Stimulated activated naive CD8-positive, alpha-beta T cell treated with anti-CD3 and anti-CD28 coated beads, Interleukin-15, Interleukin-2, amounts not matched to agents 100 ng/mL and 50 ng/mL, for 24 hours (primary cell): Measurements from ENCODE around the gene VARS2.
"Not testable (repeated sequence)": the region's sequence is repeated elsewhere in the genome, so short reads cannot be mapped to it uniquely, and the experiment has no call there.

Source experiments
- H3K27ac Mint-ChIP-seq: one replicate; pipeline ENCODE4 v1.8.0; 2021; ENCODE audit warnings: mild to moderate bottlenecking, mixed read lengths
- H3K27me3 Mint-ChIP-seq: one replicate; pipeline ENCODE4 v1.8.0; 2021; ENCODE audit warnings: mixed read lengths
- H3K36me3 Mint-ChIP-seq: one replicate; pipeline ENCODE4 v1.8.0; 2021; ENCODE audit warnings: low read depth, mixed read lengths
- H3K4me1 Mint-ChIP-seq: one replicate; pipeline ENCODE4 v1.8.0; 2021; ENCODE audit warnings: low read depth, mixed read lengths
- H3K4me3 Mint-ChIP-seq: one replicate; pipeline ENCODE4 v1.8.0; 2021; ENCODE audit warnings: mild to moderate bottlenecking, mixed read lengths
- H3K9me3 Mint-ChIP-seq: one replicate; pipeline ENCODE4 v1.8.0; 2021; ENCODE audit warnings: mixed read lengths

Gene VARS2

GRCh38 chr6:30924040-30924627 is 10.1 kb downstream of the VARS2 start:
- H3K27me3 Mint-ChIP-seq, H3K27ac Mint-ChIP-seq: not testable (repeated sequence)
- peaks cover 74% of the 10 kb centered on the region for H3K36me3 Mint-ChIP-seq

GRCh38 chr6:30926644-30927043 is 12.6 kb downstream of the VARS2 start:
- H3K27ac Mint-ChIP-seq = no peak overlapping the region
- peaks cover 60% of the 10 kb centered on the region for H3K36me3 Mint-ChIP-seq
- H3K4me1 Mint-ChIP-seq = no peaks in the 10 kb centered on the region
- no peak overlapping the region for H3K4me3 Mint-ChIP-seq
- peaks cover 8% of the 10 kb centered on the region for H3K9me3 Mint-ChIP-seq
- H3K27me3 Mint-ChIP-seq = no peaks in the 10 kb centered on the region

More at GRCh38 chr6:30924040-30924627, 10.1 kb downstream of the VARS2 start:
- not testable (repeated sequence) for H3K9me3 Mint-ChIP-seq, H3K4me1 Mint-ChIP-seq, H3K4me3 Mint-ChIP-seq

GRCh38 chr6:30927080-30927479 is 13.0 kb downstream of the VARS2 start:
- H3K27ac Mint-ChIP-seq, H3K4me3 Mint-ChIP-seq, H3K4me1 Mint-ChIP-seq, H3K27me3 Mint-ChIP-seq, H3K9me3 Mint-ChIP-seq: not testable (repeated sequence)
- peaks cover 59% of the 10 kb centered on the region for H3K36me3 Mint-ChIP-seq

GRCh38 chr6:30928677-30929076 is 14.6 kb downstream of the VARS2 start:
- H3K36me3 Mint-ChIP-seq = peaks cover 43% of the 10 kb centered on the region
- H3K4me3 Mint-ChIP-seq = no peak overlapping the region
- no peaks in the 10 kb centered on the region for H3K27me3 Mint-ChIP-seq
- peaks cover 8% of the 10 kb centered on the region for H3K9me3 Mint-ChIP-seq
- H3K27ac Mint-ChIP-seq = no peak overlapping the region
- no peaks in the 10 kb centered on the region for H3K4me1 Mint-ChIP-seq

GRCh38 chr6:30930506-30930905 is 16.5 kb downstream of the VARS2 start:
- H3K9me3 Mint-ChIP-seq = peaks cover 8% of the 10 kb centered on the region
- H3K27ac Mint-ChIP-seq = no peak overlapping the region
- H3K27me3 Mint-ChIP-seq = no peaks in the 10 kb centered on the region
- peaks cover 30% of the 10 kb centered on the region for H3K36me3 Mint-ChIP-seq
- H3K4me1 Mint-ChIP-seq = no peaks in the 10 kb centered on the region
- no peak overlapping the region for H3K4me3 Mint-ChIP-seq

GRCh38 chr6:30931272-30931671 is 17.2 kb downstream of the VARS2 start:
- H3K27me3 Mint-ChIP-seq = no peaks in the 10 kb centered on the region
- H3K4me3 Mint-ChIP-seq = no peak overlapping the region
- H3K9me3 Mint-ChIP-seq = peaks cover 8% of the 10 kb centered on the region
- no peaks in the 10 kb centered on the region for H3K4me1 Mint-ChIP-seq
- peaks cover 27% of the 10 kb centered on the region for H3K36me3 Mint-ChIP-seq
- H3K27ac Mint-ChIP-seq = no peak overlapping the region

GRCh38 chr6:30931969-30932645 is 18.1 kb downstream of the VARS2 start, which contains the start of gene SFTA2:
SFTA2 (minus strand) TSS chr6:30932170; CDS start chr6:30932096, 74 bp downstream.
- H3K36me3 Mint-ChIP-seq = peaks cover 20% of the 10 kb centered on the region
- H3K27ac Mint-ChIP-seq = no peak within 1 kb of the TSS
- peaks cover 8% of the 10 kb centered on the region for H3K9me3 Mint-ChIP-seq
- no peak within 1 kb of the TSS for H3K4me3 Mint-ChIP-seq
- no peaks in the 10 kb centered on the region for H3K4me1 Mint-ChIP-seq
- no peaks in the 10 kb centered on the region for H3K27me3 Mint-ChIP-seq

- Mint-ChIP-seq H3K27me3 (no peaks in the 10 kb centered on the region), H3K9me3 (peaks cover 8% of the 10 kb centered on the region), H3K27ac (no peak overlapping the region), H3K4me1 (no peaks in the 10 kb centered on the region), H3K36me3 (peaks cover 14% of the 10 kb centered on the region), H3K4me3 (no peak overlapping the region)
Observed at GRCh38 chr6:30932665-30933365, 18.8 kb downstream of the VARS2 start.

- Mint-ChIP-seq H3K36me3 (no peaks in the 10 kb centered on the region), H3K4me1 (no peaks in the 10 kb centered on the region), H3K9me3 (no peaks in the 10 kb centered on the region), H3K27ac (no peak overlapping the region), H3K4me3 (no peak overlapping the region), H3K27me3 (peaks cover 12% of the 10 kb centered on the region)
Observed at GRCh38 chr6:30935018-30935417, 21.0 kb downstream of the VARS2 start.

- H3K4me3 Mint-ChIP-seq = no peak overlapping the region
- peaks cover 22% of the 10 kb centered on the region for H3K27me3 Mint-ChIP-seq
Observed at GRCh38 chr6:30937265-30937664, 23.2 kb downstream of the VARS2 start.

GRCh38 chr6:30938730-30939129 is 24.7 kb downstream of the VARS2 start:
- H3K4me1 Mint-ChIP-seq = no peaks in the 10 kb centered on the region
- H3K4me3 Mint-ChIP-seq = no peak overlapping the region
- no peak overlapping the region for H3K27ac Mint-ChIP-seq
- no peaks in the 10 kb centered on the region for H3K9me3 Mint-ChIP-seq
- H3K27me3 Mint-ChIP-seq = peaks cover 34% of the 10 kb centered on the region
- no peaks in the 10 kb centered on the region for H3K36me3 Mint-ChIP-seq

More at GRCh38 chr6:30937265-30937664, 23.2 kb downstream of the VARS2 start:
- Mint-ChIP-seq H3K9me3 (no peaks in the 10 kb centered on the region), H3K4me1 (no peaks in the 10 kb centered on the region), H3K27ac (no peak overlapping the region), H3K36me3 (no peaks in the 10 kb centered on the region)

GRCh38 chr6:30939473-30939872 is 25.4 kb downstream of the VARS2 start:
- Mint-ChIP-seq H3K36me3 (no peaks in the 10 kb centered on the region), H3K9me3 (no peaks in the 10 kb centered on the region), H3K4me1 (no peaks in the 10 kb centered on the region), H3K27ac (no peak overlapping the region), H3K4me3 (no peak overlapping the region), H3K27me3 (peaks cover 40% of the 10 kb centered on the region)

GRCh38 chr6:30940361-30940986 is 26.4 kb downstream of the VARS2 start, which contains the start of gene MUCL3:
MUCL3 (plus strand) TSS chr6:30940973; CDS start chr6:30941000, 27 bp downstream.
- Mint-ChIP-seq H3K27ac (no peak within 1 kb of the TSS), H3K9me3 (no peaks in the 10 kb centered on the region), H3K4me1 (no peaks in the 10 kb centered on the region), H3K27me3 (peaks cover 45% of the 10 kb centered on the region), H3K36me3 (no peaks in the 10 kb centered on the region), H3K4me3 (no peak within 1 kb of the TSS)

GRCh38 chr6:30942338-30943060 is 28.5 kb downstream of the VARS2 start:
- no peaks in the 10 kb centered on the region for H3K4me1 Mint-ChIP-seq
- no peaks in the 10 kb centered on the region for H3K9me3 Mint-ChIP-seq
- no peak overlapping the region for H3K4me3 Mint-ChIP-seq
- peaks cover 47% of the 10 kb centered on the region for H3K27me3 Mint-ChIP-seq
- H3K36me3 Mint-ChIP-seq = no peaks in the 10 kb centered on the region
- no peak overlapping the region for H3K27ac Mint-ChIP-seq
